ENCODE results near the gene PPFIA1.

The PPFIA1 gene

DNA sequence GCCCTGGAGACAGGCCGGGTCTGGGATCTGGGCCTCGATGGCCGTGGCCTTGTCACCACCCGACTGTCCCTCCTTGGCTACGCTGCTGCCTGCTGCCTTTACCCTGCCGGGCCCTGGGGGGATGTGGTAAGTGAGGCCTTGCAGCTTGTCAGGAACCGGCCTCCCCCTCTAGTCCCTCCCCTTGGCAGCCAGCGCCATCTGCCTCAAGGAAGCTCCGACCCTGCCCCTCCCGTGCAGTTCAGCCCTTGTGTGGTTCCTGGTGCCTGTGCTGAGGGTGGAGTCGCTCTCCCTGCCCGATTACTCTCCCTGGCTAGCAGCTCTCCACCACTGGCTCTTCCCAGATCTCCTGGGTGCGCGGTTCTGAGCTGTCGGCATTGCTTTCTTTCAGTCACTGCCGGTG, 161.6 kb downstream of the PPFIA1 start:
- no peak for DNase-seq (ENCODE audit: low read depth in 3 of 3)

GRCh38 chr11:70432580-70432979, 162.1 kb downstream of the PPFIA1 start:
- DNase-seq (ENCODE audit: low read depth in 3 of 3) = no peak

DNA sequence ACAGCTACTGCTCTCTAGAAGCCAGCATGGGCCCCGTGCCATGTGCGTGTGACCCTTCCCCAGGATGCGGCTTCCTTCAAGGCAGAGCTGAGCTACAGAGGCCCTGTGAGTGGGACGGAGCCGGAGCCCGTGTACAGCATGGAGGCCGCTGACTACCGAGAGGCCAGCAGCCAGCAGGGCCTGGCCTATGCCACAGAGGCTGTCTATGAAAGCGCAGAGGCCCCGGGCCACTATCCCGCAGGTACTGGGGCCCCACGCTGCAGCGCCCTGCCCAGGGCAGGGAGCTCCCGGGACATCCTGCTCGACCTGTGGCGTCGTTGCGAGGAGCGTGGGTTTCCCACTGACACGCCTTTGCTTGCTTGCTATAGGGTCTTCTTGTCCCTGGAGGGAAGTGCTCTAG, 162.5 kb downstream of the PPFIA1 start:
- no peak for DNase-seq (ENCODE audit: low read depth in 3 of 3)

DNA sequence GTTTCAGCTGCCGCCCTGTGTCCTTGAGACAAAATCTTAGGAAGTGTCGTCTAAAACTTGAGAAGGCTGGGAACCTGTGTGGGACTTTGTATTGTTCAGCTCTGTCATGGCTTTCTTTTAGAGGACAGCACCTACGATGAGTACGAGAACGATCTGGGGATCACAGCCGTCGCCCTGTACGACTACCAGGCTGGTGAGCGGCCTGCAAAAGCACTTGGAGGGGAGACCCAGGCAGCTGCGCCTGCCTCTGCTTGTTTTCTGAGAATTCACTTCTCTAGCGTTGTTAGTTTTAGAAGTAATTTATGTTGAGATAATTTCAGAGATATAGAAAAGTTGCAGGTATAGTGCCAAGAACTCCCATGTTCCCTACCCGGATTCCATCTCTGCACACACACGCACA, 163.0 kb downstream of the PPFIA1 start:
- no peak for DNase-seq (ENCODE audit: low read depth in 3 of 3)

Measured in stimulated activated CD4-positive, alpha-beta T cell treated with anti-CD3 and anti-CD28 coated beads, TNF-alpha, amount 100 ng/mL, for 48 hours (primary cell).